LHCN-M2 (cell line): ENCODE data around the gene FOLR1. TPM values are rescaled to one million over a fixed set of nuclear protein-coding genes. Genes with fewer than 3 reads are reported as not detected.

Source experiments
- DNase-seq: peaks from one replicate; pipeline ENCODE4 v3.0.0-alpha.2; 2012; ENCODE audit warnings: low read depth
- total RNA-seq: library from RNA; depleted of rRNA; stranded (reverse); fragments of >200 nt; gene quantifications from 2 replicates; pipeline ENCODE4 v1.2.3, GENCODE V29; 2014

Gene FOLR1
- total RNA-seq, 1 experiment from 2014 or later: 0.17 TPM

DNA sequence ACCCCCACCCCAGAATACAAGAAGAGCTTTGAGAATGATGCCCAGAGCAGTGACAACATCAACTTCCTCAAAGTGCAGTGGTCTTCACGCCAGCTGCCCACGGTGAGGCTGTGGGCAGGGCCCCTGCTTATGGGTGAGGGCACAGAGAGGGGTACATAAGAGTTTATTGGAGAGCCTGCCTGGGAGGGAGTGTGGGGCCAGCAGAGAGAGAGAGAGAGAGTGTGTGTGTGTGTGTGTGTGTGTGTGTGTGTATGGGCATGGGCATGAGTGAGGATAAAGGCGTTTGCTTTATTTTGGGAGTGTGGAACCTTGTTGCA, 42.5 kb downstream of the FOLR1 start:
- DNase-seq: no peak

DNA sequence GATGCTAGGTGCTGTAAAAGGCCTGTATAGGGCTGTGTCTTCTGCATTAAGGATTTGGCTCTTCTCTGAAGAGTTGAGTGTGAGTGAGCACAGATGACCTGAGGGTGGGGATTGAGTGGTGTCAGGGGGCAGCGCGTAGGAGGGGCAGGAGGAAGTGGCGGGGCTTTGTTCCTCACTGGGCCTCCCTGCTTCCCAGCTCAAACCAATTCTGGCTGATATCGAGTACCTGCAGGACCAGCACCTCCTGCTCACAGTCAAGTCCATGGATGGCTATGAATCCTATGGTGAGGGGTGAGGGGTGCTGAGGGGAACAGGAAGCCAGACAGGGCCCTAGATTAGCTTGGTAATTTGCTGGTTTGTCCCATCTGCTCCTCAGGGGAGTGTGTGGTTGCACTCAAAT, 43.0 kb downstream of the FOLR1 start:
- DNase-seq: no peak

DNA sequence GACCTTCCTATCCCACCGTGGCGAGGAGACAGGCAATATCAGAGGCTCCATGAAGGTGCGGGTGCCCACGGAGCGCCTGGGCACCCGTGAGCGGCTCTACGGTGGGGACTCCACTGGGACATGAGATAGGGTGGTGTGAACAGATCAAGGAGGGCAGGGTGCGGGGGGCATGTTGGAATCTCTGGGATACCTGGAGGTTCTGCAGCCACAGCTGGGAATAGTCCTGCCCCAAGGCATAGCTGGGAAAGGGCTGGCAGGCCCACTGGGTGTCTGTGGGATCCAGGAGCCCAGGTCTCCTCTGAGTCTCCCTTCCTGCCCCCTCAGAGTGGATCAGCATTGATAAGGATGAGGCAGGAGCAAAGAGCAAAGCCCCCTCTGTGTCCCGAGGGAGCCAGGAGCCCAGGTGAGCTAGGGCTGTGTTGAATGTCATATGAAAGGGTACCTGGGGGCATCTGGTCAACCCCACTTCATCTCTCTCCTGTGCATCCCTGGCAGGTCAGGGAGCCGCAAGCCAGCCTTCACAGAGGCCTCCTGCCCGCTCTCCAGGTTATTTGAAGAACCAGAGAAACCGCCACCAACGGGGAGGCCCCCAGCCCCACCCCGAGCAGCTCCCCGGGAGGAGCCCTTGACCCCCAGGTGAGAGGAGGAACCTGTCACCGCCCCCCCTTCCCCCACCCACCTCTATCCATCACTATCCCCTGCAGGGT, 43.6 kb downstream of the FOLR1 start:
- no peak for DNase-seq

DNA sequence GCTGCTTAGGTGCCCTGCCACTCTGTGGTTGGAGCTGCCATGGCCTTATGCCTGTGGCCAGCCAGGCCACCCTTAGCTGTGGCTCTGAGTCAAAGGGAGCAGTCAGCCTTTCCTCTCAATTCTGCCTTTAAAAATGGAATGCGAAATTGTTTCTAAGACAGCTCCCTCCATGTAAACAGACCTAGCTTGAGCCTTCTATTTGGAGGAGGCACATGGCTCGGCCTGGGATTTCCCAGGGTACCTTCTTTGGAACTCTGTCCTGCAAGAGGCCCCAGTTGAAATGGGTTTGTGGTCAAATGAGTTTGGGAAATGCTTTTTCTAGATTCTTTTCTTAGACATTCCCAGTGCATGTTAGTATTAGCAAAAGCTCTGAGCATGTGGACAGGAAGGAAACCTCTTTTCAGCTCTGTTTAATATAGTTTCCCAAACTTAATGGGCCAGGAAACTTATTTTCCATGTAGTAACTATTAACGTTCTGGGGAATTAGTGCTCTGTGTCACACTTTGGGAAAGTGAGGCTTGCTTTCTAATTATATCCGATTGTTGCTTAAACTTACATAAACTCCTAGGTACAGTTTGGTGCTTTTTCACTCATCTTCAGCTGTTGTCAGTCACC, 44.2 kb downstream of the FOLR1 start:
- no peak for DNase-seq

DNA sequence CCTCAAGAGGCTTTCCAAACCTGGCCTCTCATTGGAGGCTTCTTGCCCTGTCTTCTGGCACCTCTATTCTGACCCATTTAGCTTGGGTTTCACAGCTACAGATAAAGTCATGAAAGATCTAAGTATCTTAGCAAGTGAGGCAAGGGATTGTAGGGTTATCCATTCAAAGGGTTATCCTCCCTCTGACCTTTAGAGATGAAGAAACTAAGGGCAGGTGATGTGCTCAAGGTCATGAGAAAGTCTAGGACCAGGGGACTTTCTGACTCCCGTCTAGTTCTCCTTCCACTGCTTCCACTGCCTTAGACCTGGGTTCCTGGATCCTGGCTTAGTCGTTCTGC, 44.8 kb downstream of the FOLR1 start:
- no peak for DNase-seq

DNA sequence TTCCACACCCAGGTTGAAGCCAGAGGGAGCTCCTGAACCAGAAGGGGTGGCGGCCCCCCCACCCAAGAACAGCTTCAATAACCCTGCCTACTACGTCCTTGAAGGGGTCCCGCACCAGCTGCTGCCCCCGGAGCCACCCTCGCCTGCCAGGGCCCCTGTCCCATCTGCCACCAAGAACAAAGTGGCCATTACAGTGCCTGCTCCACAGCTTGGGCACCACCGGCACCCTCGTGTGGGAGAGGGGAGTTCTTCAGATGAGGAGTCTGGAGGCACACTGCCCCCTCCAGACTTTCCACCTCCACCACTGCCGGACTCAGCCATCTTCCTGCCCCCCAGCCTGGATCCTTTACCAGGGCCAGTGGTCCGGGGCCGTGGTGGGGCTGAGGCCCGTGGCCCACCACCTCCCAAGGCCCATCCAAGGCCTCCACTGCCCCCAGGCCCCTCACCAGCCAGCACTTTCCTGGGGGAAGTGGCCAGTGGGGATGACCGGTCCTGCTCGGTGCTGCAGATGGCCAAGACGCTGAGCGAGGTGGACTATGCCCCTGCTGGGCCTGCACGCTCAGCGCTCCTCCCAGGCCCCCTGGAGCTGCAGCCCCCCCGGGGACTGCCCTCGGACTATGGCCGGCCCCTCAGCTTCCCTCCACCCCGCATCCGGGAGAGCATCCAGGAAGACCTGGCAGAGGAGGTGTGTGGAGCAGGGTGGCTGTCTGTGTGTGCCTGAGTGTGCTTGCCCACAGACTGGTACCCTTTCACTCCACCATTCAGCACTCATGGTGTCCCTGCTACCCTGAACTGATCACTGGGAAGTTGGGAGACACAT, 45.4 kb downstream of the FOLR1 start:
- no peak for DNase-seq

DNA sequence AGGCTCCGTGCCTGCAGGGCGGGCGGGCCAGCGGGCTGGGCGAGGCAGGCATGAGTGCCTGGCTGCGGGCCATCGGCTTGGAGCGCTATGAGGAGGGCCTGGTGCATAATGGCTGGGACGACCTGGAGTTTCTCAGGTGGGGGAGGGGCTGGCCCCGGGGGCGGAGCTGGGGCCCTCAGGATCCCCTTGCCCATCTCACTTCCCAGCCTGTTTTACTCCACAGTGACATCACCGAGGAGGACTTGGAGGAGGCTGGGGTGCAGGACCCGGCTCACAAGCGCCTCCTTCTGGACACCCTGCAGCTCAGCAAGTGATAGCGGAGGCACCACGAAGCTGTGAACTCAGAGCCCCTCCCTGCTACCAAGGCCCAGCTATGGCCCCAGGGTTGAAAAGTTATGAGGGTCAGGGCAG, 46.1 kb downstream of the FOLR1 start:
- peak; percentile 58 for DNase-seq

DNA sequence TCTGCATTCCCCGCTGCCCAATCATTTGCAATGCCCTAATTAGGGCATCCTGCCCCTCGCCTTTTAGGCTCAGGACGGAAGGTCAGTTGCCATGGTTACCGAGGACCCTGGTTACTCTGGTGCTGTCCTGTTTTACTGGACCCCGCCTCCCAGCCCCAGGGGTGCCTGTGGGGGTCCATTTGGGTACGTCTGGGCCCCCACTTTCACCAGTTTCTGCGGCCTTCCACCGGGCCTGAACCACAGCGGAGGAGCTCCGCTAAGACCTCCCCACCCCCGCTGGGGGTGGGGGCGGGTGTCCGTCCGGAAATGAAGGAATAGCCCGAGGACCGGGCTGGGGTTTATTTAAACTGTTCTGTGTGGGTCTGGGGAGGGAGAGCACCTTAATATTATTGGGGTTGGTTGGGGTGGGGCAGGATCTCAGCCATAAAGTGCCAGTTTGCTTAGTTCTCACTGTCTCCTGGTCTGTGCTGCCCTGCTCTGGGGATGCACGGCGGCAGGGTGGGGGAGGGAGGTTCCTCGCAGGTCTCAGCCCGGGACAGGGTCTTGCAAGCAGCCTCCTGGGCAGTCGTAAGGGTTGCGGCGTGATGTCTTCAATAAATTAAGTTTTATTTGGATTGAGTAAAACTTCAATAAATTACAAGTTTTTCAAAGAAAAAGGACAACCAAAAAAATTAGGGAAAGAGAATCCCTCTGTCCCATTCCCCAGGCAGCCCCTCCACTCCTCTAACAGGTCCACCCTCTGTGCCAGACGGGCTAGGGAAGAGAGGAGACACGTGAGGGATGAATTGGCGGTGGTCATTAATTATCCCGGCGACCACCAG, 46.8 kb downstream of the FOLR1 start:
- DNase-seq: no peak

DNA sequence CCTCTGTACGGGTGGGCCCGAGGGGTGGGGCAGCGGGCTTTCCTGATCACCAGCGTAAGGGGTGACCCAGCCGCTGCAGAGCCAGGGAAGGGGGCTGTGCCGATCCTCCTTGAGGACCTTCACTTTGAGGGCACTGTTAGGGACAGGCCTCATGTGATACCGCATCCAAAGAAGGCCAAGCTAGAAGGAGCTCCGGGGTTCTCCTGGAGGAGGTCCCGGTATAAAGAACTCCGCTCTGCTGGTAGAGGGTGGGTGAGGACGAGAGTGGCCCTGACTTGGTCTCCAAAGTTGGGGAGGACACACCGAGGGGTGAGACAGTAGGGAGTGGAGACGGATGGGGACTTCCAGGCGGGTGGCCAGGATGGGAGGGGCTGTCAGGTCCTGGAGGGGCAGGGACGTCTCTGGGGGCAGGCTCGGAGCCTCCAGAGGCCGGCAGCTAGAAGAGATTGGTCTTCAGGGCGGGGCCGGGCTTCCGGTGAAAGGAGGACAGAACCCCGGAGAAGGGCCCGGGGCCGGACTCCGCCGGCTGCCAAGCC, 47.4 kb downstream of the FOLR1 start:
- DNase-seq: peak; percentile 33

DNA sequence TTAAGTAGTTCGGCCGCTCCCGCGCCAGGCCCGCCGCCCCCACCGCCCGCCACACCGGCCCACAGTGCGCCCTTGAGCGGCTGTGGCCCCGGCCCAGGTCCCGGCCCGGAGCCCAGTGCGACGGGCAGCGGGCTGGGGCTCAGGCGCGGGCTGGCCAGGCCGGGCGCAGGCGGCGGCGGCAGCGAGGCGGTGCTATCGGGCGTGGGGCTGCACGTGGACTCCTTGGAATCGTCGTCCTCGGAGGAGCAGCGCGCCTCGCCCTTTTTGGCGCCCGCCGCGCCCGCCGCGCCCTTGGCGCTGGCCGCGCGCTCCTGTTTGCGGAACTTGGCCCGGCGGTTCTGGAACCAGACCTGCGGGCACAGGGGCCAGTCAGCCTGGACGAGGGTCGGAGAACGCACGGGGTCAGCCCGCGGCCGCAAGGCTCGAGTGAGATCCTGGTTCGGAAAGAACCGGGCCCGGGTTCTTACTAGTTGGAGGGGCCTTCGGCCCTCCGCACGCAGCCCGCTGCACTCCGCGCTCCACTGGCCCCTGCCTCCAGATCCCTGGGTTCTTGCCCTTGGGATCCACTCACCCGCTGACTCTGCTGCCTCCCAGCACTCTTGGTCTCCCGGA, 48.0 kb downstream of the FOLR1 start:
- DNase-seq: no peak

DNA sequence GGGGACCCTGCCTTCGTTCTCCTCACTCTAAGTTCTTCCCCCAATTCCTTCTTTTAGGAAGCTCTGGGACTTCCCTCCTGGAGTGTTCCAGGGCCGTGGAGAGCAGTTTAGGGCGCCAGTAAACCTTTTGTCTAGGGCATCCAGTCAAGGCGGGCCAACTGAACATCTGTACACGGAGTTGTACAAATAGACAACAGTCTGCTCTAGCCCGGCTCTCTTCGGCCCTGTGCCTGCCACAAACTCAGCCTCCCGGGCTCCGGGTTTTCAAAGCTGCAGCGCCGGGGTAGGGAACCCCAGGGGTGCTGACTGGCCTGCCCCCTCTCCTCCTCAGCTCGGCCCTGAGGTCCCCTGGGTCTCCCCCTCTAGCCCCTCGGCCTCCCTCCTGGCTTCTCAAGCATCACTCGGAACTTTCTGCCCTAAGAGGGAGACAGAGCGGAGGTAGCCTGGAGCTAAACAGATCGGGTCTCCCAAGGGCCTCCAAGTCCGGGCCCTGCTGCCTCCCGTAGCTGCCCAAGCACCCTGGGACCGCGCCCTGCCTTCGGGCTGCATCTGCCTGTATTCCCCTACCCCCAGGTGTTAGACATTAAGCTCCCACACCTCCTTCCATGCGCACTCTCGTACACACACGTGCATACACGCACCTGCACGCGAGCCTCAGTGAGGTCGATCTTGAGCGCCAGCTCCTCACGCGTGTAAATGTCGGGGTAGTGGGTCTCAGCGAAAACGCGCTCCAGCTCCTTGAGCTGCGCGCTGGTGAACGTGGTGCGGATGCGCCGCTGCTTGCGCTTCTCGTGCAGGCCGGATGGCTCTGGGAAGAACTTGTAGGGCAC, 48.7 kb downstream of the FOLR1 start:
- DNase-seq: no peak

DNA sequence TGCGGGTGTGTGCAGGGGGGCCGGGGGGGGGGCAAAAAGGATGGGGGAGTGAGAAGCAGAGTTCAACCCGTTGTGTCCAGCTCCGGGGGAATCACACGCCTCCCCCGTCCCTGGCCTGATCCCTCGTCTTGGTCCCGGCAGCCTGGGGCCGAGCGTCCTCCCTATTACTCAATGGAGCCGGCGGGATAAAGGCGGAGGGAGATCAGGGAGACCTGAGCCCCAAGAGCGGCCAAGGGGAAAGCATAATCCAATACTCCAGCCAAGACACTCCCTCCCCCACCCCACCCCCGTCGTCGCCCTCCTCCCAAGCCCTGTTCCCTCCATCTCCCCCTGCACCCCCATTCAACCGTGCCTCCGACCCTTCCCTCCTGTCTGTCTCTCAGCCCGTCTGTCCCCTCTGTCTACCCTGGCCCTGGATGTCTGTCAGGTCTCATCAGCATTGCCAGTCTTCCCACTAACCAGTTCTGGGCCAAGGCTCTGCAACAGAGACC, 49.4 kb downstream of the FOLR1 start:
- DNase-seq: no peak

DNA sequence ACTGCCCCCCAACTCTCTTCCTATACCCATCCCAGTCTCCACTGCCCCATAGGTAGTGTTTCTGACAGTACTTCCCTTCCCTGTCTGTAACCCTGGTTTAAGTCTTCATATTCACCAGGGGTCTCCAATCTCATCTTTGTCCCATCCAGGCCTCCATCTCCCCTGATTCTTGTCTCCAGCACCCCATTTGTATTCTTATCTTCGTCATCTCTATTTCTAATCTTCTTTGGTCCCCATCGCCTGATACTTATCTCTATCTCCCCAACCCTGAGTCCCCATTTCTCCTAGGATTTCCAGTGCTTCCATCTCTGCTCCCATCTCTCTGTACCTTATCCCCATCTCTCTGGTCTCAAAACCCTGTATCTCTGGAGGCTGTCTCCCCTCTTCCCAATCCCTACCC, 50.2 kb downstream of the FOLR1 start:
- DNase-seq: no peak

DNA sequence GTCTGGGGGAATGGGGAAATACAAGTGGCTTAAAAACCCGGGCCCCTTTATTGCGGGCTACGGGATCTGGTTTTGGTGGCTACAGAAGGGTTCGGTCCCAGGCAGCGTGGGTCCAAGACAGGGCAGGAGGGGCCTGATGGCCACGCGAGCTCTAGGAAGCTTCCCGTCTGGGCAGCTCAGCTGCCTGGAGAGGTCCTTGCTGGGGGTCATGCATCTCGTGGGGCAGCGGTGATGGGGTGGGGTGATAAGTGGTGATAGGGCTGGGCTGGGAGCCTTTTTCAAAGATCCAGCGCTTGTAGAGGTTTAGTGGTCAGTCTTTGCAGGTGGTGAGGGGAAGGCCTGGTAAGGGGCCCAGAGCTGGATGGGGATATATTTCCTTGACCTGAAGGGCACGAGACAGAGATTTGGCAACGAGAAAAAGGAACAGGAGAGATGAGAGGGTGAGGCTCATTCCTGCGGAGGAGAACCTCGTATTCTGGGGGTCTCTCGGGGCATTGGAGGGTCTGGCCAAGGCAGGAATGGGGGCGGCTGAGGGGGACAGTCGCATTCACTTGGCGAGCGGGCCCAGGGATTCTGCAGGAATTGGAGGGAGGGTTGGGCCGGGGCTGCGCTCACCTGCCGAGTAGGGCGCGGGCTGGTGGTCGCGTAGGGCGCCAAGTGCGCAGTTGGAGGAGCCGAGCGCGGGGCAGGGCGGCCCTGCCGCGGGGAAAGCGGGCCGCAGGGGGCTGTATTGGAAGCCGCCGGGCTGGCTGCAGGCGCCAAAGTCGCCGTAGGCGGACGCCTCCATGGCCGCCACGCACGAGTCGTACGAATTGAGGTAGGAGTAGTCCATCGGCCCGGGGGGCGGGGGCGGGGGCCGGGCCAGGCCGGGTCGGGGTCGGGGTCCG, 51.5 kb downstream of the FOLR1 start:
- DNase-seq: no peak

DNA sequence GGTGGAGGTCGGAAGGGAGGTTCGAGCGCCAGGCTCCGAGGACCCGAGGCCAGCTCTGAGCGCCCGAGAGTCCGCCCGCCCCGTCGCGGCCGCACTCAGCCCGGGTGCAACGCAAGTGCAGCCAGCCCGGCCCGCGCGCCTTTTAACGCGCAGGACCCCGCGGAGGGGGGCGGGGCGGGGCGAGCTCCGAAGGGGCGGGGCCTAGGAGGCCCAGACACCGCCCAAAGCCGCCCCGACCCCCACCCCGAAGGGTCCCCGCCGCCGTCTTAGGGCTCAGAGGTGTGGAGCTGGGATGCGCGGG, 52.1 kb downstream of the FOLR1 start, which contains the start of gene PHOX2A:
PHOX2A (minus strand) TSS at position 117 of the 301 bp plus-strand sequence. CDS start 172 bp downstream, outside the sequence.
- no peak for DNase-seq

DNA sequence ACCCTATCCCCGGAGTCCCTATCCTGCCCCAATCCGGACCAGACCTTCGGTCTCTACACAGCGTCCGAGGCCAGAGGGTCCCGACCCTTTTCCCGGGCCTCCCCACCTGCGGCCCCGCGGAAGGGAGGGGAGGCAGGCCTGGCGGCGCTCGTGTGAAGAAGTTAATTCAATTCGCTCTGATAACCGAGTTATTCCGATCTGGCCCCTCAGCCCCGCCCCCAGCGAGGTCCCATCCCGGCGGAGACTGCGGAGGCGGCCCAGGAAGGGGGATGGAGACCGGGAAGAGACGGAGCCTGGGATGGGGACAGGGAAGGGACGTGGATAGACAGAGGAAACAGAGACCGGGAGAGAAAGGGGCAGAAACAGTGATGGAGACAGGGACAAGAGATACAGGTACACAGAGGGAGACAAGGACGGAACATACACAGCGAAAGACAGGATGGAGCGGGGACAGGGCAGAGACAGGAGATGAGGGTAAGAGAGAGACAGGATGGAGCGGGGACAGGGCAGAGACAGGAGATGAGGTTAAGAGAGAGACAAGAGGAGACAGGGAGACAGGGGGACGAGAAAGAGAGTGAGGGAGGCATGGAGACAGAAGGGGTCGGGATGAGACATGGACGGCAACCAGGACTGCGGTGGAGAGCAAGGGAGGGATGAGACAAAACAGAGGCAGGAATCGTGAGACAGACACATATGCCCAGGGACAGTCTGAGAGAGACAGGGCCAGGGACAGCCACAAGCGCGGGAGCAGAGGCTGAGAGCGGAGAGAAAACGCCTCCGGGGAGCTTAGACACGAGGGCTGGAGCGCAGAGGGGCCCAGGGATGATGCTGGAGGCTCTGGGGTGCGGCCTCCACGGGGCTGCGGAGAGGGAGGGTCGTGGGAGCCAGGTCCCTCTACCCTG, 52.7 kb downstream of the FOLR1 start:
- DNase-seq: no peak

DNA sequence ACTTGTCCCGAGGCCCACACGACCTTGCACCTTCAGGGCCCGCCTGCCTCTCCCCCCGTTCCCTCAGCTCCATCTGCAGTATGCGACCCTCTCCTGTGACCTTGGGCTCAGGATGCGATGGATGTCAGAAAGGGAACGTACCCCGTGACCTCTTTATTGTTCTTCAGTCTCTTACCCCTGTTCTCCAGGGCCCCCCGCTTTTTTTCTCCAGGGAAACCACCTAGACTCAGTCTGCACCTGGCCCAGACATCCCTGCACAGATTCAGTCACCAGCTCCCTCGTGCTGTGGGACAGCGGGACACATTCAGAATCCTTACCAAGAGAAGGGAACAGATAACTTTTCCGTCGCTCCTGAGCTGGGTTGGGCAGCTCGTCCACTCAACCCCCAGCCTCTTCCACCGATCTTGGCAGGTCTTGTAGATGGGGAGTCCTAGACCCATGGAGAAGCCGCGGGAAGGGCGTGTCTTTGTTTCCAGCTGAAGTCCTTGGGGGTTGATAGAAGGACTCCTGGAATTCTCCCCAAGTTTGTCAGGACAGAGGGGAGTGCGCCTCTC, 53.4 kb downstream of the FOLR1 start:
- DNase-seq: no peak
